A673 (cell line): Measurements from ENCODE around the gene GPNMB.

ENCODE experiments used
- EZH2 ChIP-seq: fragments of 200-600 bp; sonication (generic); IDR thresholded peaks from 2 replicates; pipeline ENCODE4 v1.6.1; 2017; ENCODE audit warnings: borderline replicate concordance, low read depth, mild to moderate bottlenecking, mixed read lengths, antibody characterized with exemption, low read length; ENCODE audit not compliant: poor library complexity, severe bottlenecking
- TF ChIP-seq, protein P1 (sequence below): fragments of 300-800, 200-600 bp; sonication (generic); conservative IDR thresholded peaks from 2 replicates; pipeline ENCODE4 v1.5.1; 2017; ENCODE audit warnings: low read depth, mild to moderate bottlenecking, antibody characterized with exemption, low read length, moderate library complexity, mixed read lengths

GRCh38 chr7:23208316-23208715, 38.3 kb upstream of the GPNMB start:
- TF ChIP-seq, protein P1, sequence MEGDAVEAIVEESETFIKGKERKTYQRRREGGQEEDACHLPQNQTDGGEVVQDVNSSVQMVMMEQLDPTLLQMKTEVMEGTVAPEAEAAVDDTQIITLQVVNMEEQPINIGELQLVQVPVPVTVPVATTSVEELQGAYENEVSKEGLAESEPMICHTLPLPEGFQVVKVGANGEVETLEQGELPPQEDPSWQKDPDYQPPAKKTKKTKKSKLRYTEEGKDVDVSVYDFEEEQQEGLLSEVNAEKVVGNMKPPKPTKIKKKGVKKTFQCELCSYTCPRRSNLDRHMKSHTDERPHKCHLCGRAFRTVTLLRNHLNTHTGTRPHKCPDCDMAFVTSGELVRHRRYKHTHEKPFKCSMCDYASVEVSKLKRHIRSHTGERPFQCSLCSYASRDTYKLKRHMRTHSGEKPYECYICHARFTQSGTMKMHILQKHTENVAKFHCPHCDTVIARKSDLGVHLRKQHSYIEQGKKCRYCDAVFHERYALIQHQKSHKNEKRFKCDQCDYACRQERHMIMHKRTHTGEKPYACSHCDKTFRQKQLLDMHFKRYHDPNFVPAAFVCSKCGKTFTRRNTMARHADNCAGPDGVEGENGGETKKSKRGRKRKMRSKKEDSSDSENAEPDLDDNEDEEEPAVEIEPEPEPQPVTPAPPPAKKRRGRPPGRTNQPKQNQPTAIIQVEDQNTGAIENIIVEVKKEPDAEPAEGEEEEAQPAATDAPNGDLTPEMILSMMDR, result no peak
- TF ChIP-seq EZH2, result no peak
